Measurements from ENCODE around the gene FHL2. TPM values are rescaled to one million over a fixed set of nuclear protein-coding genes. Genes with fewer than 3 reads are reported as not detected.
A peak's percentile ranks its signal among the peaks of the same experiment; 100 is the strongest.

The FHL2 gene
- total and polyA plus RNA-seq, 8 donors = 1.4 to 9.1 (median 3.9) TPM

GRCh38 chr2:105376010-105376409 is 22.8 kb downstream of the FHL2 start:
- 56 to 71% methylated on average over 11 of the region's 11 CpGs for WGBS, 2 donors
- intact Hi-C loops (cut with DNase I) = no loop called here
- Histone ChIP-seq H3K4me1 (no peaks in the 10 kb centered on the region), H3K9me3 (no peaks in the 10 kb centered on the region), H3K4me3 (no peak overlapping the region), H3K27me3 (no peaks in the 10 kb centered on the region), H3K27ac (no peak overlapping the region), H3K36me3 (no peaks in the 10 kb centered on the region)
- FAIRE-seq (no peak), DNase-seq (no peak), ATAC-seq (no peak)
- TF ChIP-seq CTCF (IDR thresholded peaks at IDR 0.05) = no peak

- ATAC-seq (peak in 2 of 4 donors; percentile 31 to 50), DNase-seq (no peak), FAIRE-seq (no peak)
- WGBS, 2 donors = 70 to 73% methylated on average over 15 of the region's 15 CpGs
- intact Hi-C loops (cut with DNase I) = no loop called here
- Histone ChIP-seq H3K4me3 (no peak overlapping the region), H3K27me3 (no peaks in the 10 kb centered on the region), H3K9me3 (no peaks in the 10 kb centered on the region), H3K36me3 (no peaks in the 10 kb centered on the region), H3K4me1 (no peaks in the 10 kb centered on the region), H3K27ac (no peak overlapping the region)
- TF ChIP-seq CTCF (IDR thresholded peaks at IDR 0.05) = no peak
Observed at GRCh38 chr2:105375001-105375561, 23.8 kb downstream of the FHL2 start.

- H3K27me3 ChIP-seq = no peaks in the 10 kb centered on the region
- ATAC-seq = no peak
- no peaks in the 10 kb centered on the region for H3K36me3 ChIP-seq
- whole genome bisulfite sequencing, 2 donors = 83 to 87% methylated on average over 9 of the region's 9 CpGs
- no peaks in the 10 kb centered on the region for H3K4me1 ChIP-seq
- no peaks in the 10 kb centered on the region for H3K9me3 ChIP-seq
- H3K27ac ChIP-seq = no peak overlapping the region
- FAIRE-seq = no peak
- intact Hi-C loops (cut with DNase I) = loop anchor here in 2 of 3 donors (5.0 kb wide), 1 partner anchor 143 kb away; no protein-coding TSS in a partner anchor
- H3K4me3 ChIP-seq = no peak overlapping the region
- no peak for TF ChIP-seq CTCF (IDR thresholded peaks at IDR 0.05)
- no peak for DNase-seq
Observed at GRCh38 chr2:105373895-105374401, 24.9 kb downstream of the FHL2 start.

- no peak for TF ChIP-seq CTCF (IDR thresholded peaks at IDR 0.05)
- 33 to 48% methylated on average over 9 of the region's 9 CpGs for whole genome bisulfite sequencing, 2 donors
- no peaks in the 10 kb centered on the region for H3K27me3 ChIP-seq
- H3K9me3 ChIP-seq = no peaks in the 10 kb centered on the region
- DNase-seq (no peak), ATAC-seq (no peak), FAIRE-seq (no peak)
- intact Hi-C loops (cut with DNase I) = loop anchor here in 2 of 3 donors (5.0 kb wide), 1 partner anchor 144 kb away; no protein-coding TSS in a partner anchor
- no peaks in the 10 kb centered on the region for H3K36me3 ChIP-seq
- no peaks in the 10 kb centered on the region for H3K4me1 ChIP-seq
- H3K4me3 ChIP-seq = no peak overlapping the region
- no peak overlapping the region for H3K27ac ChIP-seq
Observed at GRCh38 chr2:105373344-105373781, 25.5 kb downstream of the FHL2 start.

GRCh38 chr2:105371810-105372209 is 27.0 kb downstream of the FHL2 start:
- Histone ChIP-seq H3K36me3 (no peaks in the 10 kb centered on the region), H3K27me3 (no peaks in the 10 kb centered on the region), H3K27ac (no peak overlapping the region), H3K9me3 (no peaks in the 10 kb centered on the region), H3K4me1 (no peaks in the 10 kb centered on the region), H3K4me3 (no peak overlapping the region)
- FAIRE-seq = no peak
- 69 to 71% methylated on average over 4 of the region's 4 CpGs for WGBS, 2 donors
- TF ChIP-seq CTCF (IDR thresholded peaks at IDR 0.05) = no peak
- DNase-seq = no peak
- no peak for ATAC-seq
- intact Hi-C loops (cut with DNase I) = loop anchor here in 2 of 3 donors (5.0 kb wide), 1 partner anchor 145 kb away; no protein-coding TSS in a partner anchor
